Measurements from ENCODE around the gene CCL27. TPM values are rescaled to one million over a fixed set of nuclear protein-coding genes. Genes with fewer than 3 reads are reported as not detected.

The CCL27 gene
- total RNA-seq, 1 donor from 2014 or later: not detected

DNA sequence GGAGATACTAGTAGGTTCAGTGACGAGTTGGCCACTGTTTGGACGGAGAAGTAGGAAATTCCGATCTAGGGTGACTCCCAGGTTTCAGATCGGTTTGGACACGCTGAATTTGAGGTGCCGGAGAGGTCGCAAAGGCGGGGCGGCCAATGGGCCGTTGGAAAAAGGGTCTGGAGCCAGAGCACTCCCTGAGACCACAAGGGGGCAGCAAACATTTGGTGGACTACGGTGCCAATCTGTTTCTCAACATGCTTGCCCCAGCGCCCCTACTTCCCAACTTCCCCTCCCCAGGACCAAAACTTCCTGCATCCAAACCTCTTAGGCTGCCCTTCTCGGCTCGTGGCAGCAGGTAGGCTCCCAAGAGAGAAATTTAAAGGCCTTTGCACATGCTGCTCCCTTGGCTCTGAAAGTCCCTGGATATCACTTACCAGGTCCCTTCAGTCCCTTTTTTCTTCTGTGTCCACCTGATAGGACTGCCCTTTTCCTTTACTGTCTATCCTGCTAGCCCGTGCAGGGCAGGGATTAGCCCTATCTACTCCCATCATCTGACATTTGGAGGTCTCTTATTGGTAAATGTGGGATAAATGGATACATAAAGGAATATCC is 49.6 kb downstream of the CCL27 start:
- TF ChIP-seq, protein P1, sequence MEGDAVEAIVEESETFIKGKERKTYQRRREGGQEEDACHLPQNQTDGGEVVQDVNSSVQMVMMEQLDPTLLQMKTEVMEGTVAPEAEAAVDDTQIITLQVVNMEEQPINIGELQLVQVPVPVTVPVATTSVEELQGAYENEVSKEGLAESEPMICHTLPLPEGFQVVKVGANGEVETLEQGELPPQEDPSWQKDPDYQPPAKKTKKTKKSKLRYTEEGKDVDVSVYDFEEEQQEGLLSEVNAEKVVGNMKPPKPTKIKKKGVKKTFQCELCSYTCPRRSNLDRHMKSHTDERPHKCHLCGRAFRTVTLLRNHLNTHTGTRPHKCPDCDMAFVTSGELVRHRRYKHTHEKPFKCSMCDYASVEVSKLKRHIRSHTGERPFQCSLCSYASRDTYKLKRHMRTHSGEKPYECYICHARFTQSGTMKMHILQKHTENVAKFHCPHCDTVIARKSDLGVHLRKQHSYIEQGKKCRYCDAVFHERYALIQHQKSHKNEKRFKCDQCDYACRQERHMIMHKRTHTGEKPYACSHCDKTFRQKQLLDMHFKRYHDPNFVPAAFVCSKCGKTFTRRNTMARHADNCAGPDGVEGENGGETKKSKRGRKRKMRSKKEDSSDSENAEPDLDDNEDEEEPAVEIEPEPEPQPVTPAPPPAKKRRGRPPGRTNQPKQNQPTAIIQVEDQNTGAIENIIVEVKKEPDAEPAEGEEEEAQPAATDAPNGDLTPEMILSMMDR (IDR thresholded peaks at IDR 0.05): peak; percentile 91
- DNase-seq (peak; percentile 78), ATAC-seq (peak; percentile 86 to 88)
- peaks cover 44% of the 10 kb centered on the region for H3K36me3 ChIP-seq
- intact Hi-C loops (cut with DNase I): no loop called here
- H3K27me3 ChIP-seq (ENCODE audit: low read depth): no peaks in the 10 kb centered on the region
- H3K27ac ChIP-seq: no peak overlapping the region
- H3K9me3 ChIP-seq: no peaks in the 10 kb centered on the region
- peaks cover 21% of the 10 kb centered on the region for H3K4me1 ChIP-seq
- H3K4me3 ChIP-seq: peak overlapping the region; percentile 78

Other genes starting within 250 kb of the CCL27 start
- 24.5 TPM for gene FAM219A, start 204.1 kb downstream of the CCL27 start, total RNA-seq
- gene DNAI1, start 203.9 kb downstream of the CCL27 start, total RNA-seq: 13.5 TPM
- 0.59 TPM for gene ENHO, start 139.7 kb downstream of the CCL27 start, total RNA-seq
- gene CNTFR, start 72.9 kb downstream of the CCL27 start, total RNA-seq: 2.5 TPM
- gene RPP25L, start 50.6 kb downstream of the CCL27 start, total RNA-seq: 16.5 TPM
- gene DCTN3, start 42.2 kb downstream of the CCL27 start, total RNA-seq: 72.2 TPM
- gene ARID3C, start 33.6 kb downstream of the CCL27 start, total RNA-seq: not detected
- 35.0 TPM for gene SIGMAR1, start 24.9 kb downstream of the CCL27 start, total RNA-seq
- 51.3 TPM for gene GALT, start 16.0 kb downstream of the CCL27 start, total RNA-seq
- gene IL11RA, start 10.5 kb downstream of the CCL27 start, total RNA-seq: 25.7 TPM
- gene CCL19, start 28.6 kb upstream of the CCL27 start, total RNA-seq: 2.4 TPM
- 138 TPM for gene CCL21, start 47.5 kb upstream of the CCL27 start, total RNA-seq